ENCODE data around the gene GLS. TPM values are rescaled to one million over a fixed set of nuclear protein-coding genes. Genes with fewer than 3 reads are reported as not detected.

The GLS gene
- total RNA-seq, 4 donors from 2014 or later: 60.6 to 128 (median 75.7) TPM

DNA sequence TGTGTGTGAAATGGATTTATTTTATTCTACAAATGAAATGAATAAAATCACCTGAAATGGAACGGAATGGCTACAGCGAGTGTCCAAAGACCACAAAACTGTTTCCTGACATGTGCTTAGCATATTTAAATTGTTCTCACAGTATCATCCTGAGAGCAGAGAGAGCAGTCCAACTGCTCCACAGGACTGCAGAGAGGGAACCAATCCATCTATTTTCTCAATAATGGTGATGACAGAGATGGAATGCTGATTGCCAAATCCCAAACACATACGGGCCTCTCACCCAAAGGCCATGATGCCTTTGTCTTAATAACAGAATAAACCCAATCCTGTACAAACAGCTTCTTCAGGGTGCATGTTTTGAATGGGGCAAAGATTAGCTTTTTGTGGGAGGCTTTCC lies 92.2 kb downstream of the GLS start:
- WGBS: 73% methylated on average over 3 of the region's 3 CpGs
- H3K9me3 ChIP-seq: no peaks in the 10 kb centered on the region
- peaks cover 83% of the 10 kb centered on the region for H3K36me3 ChIP-seq
- H3K27ac ChIP-seq: no peak overlapping the region
- no peak for DNase-seq (ENCODE audit: low spot score in 2 of 2)
- no peaks in the 10 kb centered on the region for H3K27me3 ChIP-seq
- H3K4me1 ChIP-seq: peaks cover 11% of the 10 kb centered on the region
- H3K4me3 ChIP-seq: no peak overlapping the region
- no peak for TF ChIP-seq EP300 (IDR thresholded peaks at IDR 0.05)
- TF ChIP-seq POLR2AphosphoS5 (IDR thresholded peaks at IDR 0.05): no peak
- no peak for TF ChIP-seq POLR2A (IDR thresholded peaks at IDR 0.05)
- TF ChIP-seq, protein P1, sequence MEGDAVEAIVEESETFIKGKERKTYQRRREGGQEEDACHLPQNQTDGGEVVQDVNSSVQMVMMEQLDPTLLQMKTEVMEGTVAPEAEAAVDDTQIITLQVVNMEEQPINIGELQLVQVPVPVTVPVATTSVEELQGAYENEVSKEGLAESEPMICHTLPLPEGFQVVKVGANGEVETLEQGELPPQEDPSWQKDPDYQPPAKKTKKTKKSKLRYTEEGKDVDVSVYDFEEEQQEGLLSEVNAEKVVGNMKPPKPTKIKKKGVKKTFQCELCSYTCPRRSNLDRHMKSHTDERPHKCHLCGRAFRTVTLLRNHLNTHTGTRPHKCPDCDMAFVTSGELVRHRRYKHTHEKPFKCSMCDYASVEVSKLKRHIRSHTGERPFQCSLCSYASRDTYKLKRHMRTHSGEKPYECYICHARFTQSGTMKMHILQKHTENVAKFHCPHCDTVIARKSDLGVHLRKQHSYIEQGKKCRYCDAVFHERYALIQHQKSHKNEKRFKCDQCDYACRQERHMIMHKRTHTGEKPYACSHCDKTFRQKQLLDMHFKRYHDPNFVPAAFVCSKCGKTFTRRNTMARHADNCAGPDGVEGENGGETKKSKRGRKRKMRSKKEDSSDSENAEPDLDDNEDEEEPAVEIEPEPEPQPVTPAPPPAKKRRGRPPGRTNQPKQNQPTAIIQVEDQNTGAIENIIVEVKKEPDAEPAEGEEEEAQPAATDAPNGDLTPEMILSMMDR (IDR thresholded peaks at IDR 0.05): no peak

DNA sequence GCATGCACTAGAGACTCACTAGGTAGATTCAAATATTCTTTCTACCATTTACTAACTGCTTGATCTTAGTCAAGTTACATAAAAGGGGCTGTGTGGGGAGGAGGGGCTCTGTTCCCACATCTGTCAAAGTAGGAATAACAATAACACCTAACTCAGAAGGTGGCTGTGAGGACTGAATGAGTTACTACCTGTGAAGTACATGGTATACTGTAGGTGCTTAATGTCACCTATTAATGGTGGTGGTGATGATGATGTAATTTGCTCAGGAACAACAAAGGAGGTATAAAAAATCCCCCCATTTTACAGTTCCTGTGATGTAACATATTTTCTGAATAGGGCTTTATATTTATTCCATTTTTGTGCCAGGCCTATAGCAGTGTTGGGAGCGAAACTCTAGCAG lies 92.6 kb downstream of the GLS start:
- DNase-seq (ENCODE audit: low spot score in 2 of 2): no peak

DNA sequence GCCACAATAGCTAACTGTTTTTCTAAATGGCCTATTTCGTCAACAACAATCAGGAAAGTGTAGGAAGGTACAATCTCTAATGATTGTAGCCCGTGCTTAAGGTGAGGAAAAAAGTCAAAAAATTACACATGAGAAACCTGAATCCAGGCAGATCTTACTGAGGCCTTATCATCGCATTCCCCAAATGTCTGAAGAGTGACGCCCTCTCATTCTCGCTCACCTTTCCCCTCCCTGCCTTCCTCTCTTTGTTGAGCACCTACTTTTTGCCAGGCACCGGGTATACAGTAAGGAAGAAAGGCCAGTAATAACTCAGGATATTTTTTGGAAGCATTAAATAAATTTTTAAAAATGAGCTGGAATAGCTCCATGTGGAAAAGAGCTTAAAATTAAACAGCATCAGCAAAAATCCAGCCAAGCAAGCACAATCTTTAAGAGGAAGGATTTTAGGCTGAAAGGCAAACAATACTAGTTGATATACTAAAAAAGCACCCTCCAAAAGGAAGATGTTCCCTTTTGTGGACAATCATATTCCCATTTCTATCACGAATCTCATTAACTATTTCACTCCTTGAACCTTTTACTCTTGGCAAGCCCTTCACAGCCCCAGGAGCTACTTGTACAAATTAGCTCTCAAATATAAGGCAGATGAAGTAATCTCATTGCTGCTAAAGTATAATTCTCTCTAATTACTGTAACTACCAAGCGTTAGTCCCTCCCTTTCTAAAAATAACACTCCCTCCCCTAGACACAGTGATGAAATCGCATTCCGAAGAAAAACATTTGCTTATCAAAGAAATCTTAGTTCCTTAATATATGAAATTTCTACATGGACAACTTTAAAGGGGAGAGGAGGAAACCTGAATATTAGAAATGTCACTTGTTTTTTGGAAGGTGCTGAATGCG lies 93.4 kb downstream of the GLS start:
- Histone ChIP-seq H3K27me3 (no peaks in the 10 kb centered on the region), H3K27ac (no peak overlapping the region), H3K36me3 (peaks cover 82% of the 10 kb centered on the region), H3K4me3 (no peak overlapping the region), H3K9me3 (no peaks in the 10 kb centered on the region), H3K4me1 (peaks cover 11% of the 10 kb centered on the region)
- TF ChIP-seq, protein P1 (IDR thresholded peaks at IDR 0.05): no peak
- no peak for TF ChIP-seq EP300 (IDR thresholded peaks at IDR 0.05)
- no peak for TF ChIP-seq POLR2AphosphoS5 (IDR thresholded peaks at IDR 0.05)
- 66% methylated on average over 11 of the region's 11 CpGs for WGBS
- no peak for DNase-seq (ENCODE audit: low spot score in 2 of 2)

More for the DNA sequence above, 92.6 kb downstream of the GLS start:
- no peak for TF ChIP-seq EP300 (IDR thresholded peaks at IDR 0.05)
- TF ChIP-seq POLR2AphosphoS5 (IDR thresholded peaks at IDR 0.05): no peak
- TF ChIP-seq, protein P1 (IDR thresholded peaks at IDR 0.05): no peak
- no peak for TF ChIP-seq POLR2A (IDR thresholded peaks at IDR 0.05)
- no peaks in the 10 kb centered on the region for H3K27me3 ChIP-seq
- no peaks in the 10 kb centered on the region for H3K9me3 ChIP-seq
- peaks cover 82% of the 10 kb centered on the region for H3K36me3 ChIP-seq
- peaks cover 11% of the 10 kb centered on the region for H3K4me1 ChIP-seq
- 88% methylated on average over 1 of the region's 1 CpG for WGBS
- H3K4me3 ChIP-seq: no peak overlapping the region
- no peak overlapping the region for H3K27ac ChIP-seq

DNA sequence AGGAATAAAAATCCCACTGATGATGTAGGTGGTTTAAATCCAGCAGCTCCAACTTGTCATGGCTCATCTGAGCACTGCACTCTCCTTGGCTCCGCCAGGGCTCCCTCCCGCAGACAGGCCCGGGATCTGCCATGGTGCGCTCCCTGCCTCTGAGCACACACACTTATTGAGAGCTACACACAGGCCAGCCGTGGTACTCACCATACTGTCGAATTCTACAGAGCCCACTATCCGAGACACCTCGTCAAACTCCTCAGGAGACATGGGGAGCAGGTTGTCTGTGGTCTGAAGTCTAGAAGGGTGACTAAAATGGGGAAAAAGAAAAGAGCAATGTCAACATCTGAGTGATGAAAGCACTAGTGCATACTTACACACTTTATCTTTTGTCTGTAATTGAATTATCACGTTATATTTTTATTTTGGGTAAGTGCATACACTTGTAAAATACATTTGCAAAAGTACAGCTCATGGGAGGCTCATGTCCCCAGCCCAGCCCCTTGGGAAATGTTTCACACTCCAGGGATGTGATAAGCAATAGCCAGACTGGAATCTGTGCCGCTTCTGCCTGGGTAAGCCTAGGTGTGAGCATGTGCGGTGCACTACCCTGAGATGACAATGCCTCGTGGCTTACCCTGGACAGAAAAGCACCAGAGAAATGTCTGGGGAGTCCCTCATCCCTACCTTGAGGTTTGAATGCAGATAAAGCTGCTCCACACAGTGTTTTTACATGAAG lies 94.2 kb downstream of the GLS start:
- Histone ChIP-seq H3K36me3 (peaks cover 82% of the 10 kb centered on the region), H3K9me3 (no peaks in the 10 kb centered on the region), H3K4me3 (no peak overlapping the region), H3K4me1 (peaks cover 11% of the 10 kb centered on the region), H3K27me3 (no peaks in the 10 kb centered on the region), H3K27ac (no peak overlapping the region)
- DNase-seq (ENCODE audit: low spot score in 2 of 2): no peak
- TF ChIP-seq, protein P1 (IDR thresholded peaks at IDR 0.05): no peak
- TF ChIP-seq EP300 (IDR thresholded peaks at IDR 0.05) (no peak), POLR2A (IDR thresholded peaks at IDR 0.05) (no peak), POLR2AphosphoS5 (IDR thresholded peaks at IDR 0.05) (no peak)
- WGBS: 68% methylated on average over 12 of the region's 12 CpGs

DNA sequence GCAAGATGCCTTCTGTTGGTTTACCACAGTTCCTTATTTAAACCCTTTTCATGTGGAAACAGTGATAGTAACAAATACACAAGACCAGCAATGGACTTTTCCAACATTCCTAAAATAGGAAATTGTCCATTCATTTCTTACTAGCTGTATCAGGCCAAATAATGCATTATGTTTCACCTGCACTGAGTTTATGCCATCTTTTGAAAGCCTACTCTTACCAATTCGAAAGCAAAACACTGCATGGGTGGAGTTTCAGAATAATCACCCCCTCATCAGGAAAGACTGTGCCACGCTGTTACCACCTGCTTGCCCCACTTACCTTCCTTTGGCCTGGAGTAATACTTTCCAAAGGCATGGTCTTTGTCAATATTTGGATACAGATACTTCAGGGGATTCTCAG lies 95.9 kb downstream of the GLS start:
- Histone ChIP-seq H3K4me3 (no peak overlapping the region), H3K27me3 (no peaks in the 10 kb centered on the region), H3K27ac (no peak overlapping the region), H3K36me3 (peaks cover 84% of the 10 kb centered on the region), H3K9me3 (no peaks in the 10 kb centered on the region), H3K4me1 (peaks cover 11% of the 10 kb centered on the region)
- no peak for TF ChIP-seq POLR2A (IDR thresholded peaks at IDR 0.05)
- TF ChIP-seq, protein P1 (IDR thresholded peaks at IDR 0.05): no peak
- no peak for TF ChIP-seq POLR2AphosphoS5 (IDR thresholded peaks at IDR 0.05)
- no peak for TF ChIP-seq EP300 (IDR thresholded peaks at IDR 0.05)
- no peak for DNase-seq (ENCODE audit: low spot score in 2 of 2)
- WGBS: 98% methylated on average over 2 of the region's 2 CpGs
